Astrocyte (in vitro differentiated cells and primary cell): ENCODE results near the gene GUK1.

ENCODE experiments used
- EZH2 ChIP-seq: IDR thresholded peaks from 2 replicates; pipeline ENCODE4 v1.6.1; 2012; ENCODE audit warnings: mild to moderate bottlenecking, low read length, inconsistent platforms; ENCODE audit not compliant: insufficient read depth
- TF ChIP-seq, protein P1 (sequence below): IDR thresholded peaks from 2 replicates; pipeline ENCODE4 v1.5.1; 2011; ENCODE audit warnings: low read depth, mild to moderate bottlenecking, inconsistent platforms, low read length, moderate library complexity; ENCODE audit not compliant: insufficient read depth

DNA sequence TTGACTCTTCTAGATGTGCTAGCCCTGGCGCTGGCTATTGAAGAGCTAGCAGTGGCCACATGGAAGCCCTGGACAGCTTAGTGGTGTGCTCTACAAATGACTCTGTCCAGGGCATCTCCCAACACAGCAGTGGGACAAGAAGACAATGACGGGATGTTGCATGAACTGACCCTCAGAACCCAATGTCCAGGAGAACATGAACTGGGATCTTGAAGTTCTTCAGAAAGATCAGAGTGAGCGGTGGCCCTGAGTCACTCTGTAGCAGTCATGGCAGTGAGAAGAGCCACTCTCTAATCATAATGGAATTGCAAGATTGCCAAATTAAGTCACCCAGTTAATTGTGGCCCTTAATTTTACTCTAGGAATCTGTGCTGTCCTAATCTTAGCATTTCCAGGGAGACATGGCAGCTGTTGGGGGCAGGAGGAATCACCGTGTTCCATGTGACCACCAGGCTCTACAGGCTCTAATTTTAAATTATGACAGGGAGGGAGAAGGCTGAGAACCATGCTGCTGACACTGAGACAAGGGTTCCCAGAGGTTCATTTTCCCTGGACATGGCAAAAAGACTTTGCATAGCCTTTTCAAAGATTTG is 57.6 kb downstream of the GUK1 start:
- TF ChIP-seq, protein P1, sequence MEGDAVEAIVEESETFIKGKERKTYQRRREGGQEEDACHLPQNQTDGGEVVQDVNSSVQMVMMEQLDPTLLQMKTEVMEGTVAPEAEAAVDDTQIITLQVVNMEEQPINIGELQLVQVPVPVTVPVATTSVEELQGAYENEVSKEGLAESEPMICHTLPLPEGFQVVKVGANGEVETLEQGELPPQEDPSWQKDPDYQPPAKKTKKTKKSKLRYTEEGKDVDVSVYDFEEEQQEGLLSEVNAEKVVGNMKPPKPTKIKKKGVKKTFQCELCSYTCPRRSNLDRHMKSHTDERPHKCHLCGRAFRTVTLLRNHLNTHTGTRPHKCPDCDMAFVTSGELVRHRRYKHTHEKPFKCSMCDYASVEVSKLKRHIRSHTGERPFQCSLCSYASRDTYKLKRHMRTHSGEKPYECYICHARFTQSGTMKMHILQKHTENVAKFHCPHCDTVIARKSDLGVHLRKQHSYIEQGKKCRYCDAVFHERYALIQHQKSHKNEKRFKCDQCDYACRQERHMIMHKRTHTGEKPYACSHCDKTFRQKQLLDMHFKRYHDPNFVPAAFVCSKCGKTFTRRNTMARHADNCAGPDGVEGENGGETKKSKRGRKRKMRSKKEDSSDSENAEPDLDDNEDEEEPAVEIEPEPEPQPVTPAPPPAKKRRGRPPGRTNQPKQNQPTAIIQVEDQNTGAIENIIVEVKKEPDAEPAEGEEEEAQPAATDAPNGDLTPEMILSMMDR, result no peak
- no peak for TF ChIP-seq EZH2
